Spleen (tissue), 11 donors: ENCODE results near the gene BTBD17. TPM values are rescaled to one million over a fixed set of nuclear protein-coding genes. Genes with fewer than 3 reads are reported as not detected.

Experiments
- DNase-seq: peaks from one replicate; pipeline ENCODE4 v3.0.0-alpha.2; 2020
- H3K27ac ChIP-seq, 8 donors: fragments of 200-600 bp; sonication (generic) in 7 of 8; 1 replicate in 4 of 8; 2 replicates in 4 of 8; pipeline versions ENCODE4 v1.5.0 to v1.8.0; 2016 to 2021; ENCODE audit warnings: inconsistent platforms in 4 of 8, mild to moderate bottlenecking in 4 of 8, moderate library complexity in 1 of 8
- H3K27me3 ChIP-seq, 7 donors: fragments of 200-600 bp; sonication (generic) in 6 of 7; replicated peaks in 1 of 7; 1 replicate in 4 of 7; 2 replicates in 3 of 7; pipeline versions ENCODE4 v1.5.0 to v1.8.0; 2016 to 2021; ENCODE audit warnings: inconsistent platforms in 3 of 7, mild to moderate bottlenecking in 1 of 7
- H3K36me3 ChIP-seq, 6 donors: fragments of 200-600 bp; sonication (generic) in 5 of 6; 1 replicate in 4 of 6; 2 replicates in 2 of 6; pipeline versions ENCODE4 v1.5.0 to v1.8.0; 2016 to 2021; ENCODE audit warnings: inconsistent platforms in 2 of 6
- H3K4me1 ChIP-seq, 6 donors: fragments of 200-600 bp; sonication (generic) in 5 of 6; 1 replicate in 3 of 6; 2 replicates in 3 of 6; pipeline versions ENCODE4 v1.5.0 to v1.8.0; 2016 to 2021; ENCODE audit warnings: inconsistent platforms in 3 of 6
- H3K4me3 ChIP-seq, 8 donors: fragments of 200-600 bp; sonication (generic) in 7 of 8; 1 replicate in 4 of 8; 2 replicates in 4 of 8; pipeline versions ENCODE4 v1.5.0 to v1.8.0; 2016 to 2021; ENCODE audit warnings: inconsistent platforms in 4 of 8, mild to moderate bottlenecking in 4 of 8, moderate library complexity in 2 of 8
- H3K9me3 ChIP-seq, 8 donors: fragments of 200-600 bp; sonication (generic) in 7 of 8; 1 replicate in 4 of 8; 2 replicates in 4 of 8; pipeline versions ENCODE4 v1.5.0 to v1.8.0; 2016 to 2021; ENCODE audit warnings: inconsistent platforms in 4 of 8
- POLR2A ChIP-seq, 3 donors: fragments of 450-650 bp; IDR thresholded peaks; one replicate each; pipeline ENCODE4 v1.5.1; 2017; ENCODE audit warnings: antibody characterized with exemption in 3 of 3, mild to moderate bottlenecking in 1 of 3
- POLR2AphosphoS5 ChIP-seq, 3 donors: sonication (generic); formaldehyde crosslinking; IDR thresholded peaks; one replicate each; pipeline ENCODE4 v1.5.1; 2017; ENCODE audit warnings: antibody characterized with exemption in 3 of 3
- WGBS, 5 donors: extraction: QIAGEN DNeasy Blood & Tissue Kit in 3 of 5; methylation state at CpG; one replicate each; pipeline versions ENCODE4 v1.1.5 to v1.1.7; 2013 to 2018; 5-methylcytosine and 5-hydroxymethylcytosine counted together
- intact Hi-C: fragments of 100-400 bp; cut with DNase I; formaldehyde crosslinking; loops from one replicate; pipeline ENCODE4 v1.15.0; 2023; ENCODE audit warnings: low total_unique reads
- polyA plus RNA-seq, 3 donors: library from polyadenylated mRNA; stranded (reverse); fragments of 200-250 nt; gene quantifications; one replicate each; pipeline ENCODE4 v1.2.1, GENCODE V29; 2013
- total RNA-seq, 7 donors: library from RNA; depleted of rRNA in 3 of 7; stranded (reverse); fragments of >200 nt in 3 of 7; fragmentation: NEBNext Ultra II Directional in 4 of 7; extraction: Animal tissue kit (Norgen Biotek cat#: 25700) in 4 of 7; gene quantifications; one replicate each; pipeline versions ENCODE4 v1.1.0 to v1.2.1, GENCODE V29; 2016 to 2021
- TF ChIP-seq, protein P1 (sequence below), 11 experiments: fragments of 200-600 bp in 7 of 11; fragments of 450-650 bp in 4 of 11; sonication (generic) in 4 of 11; IDR thresholded peaks in 8 of 11; conservative IDR thresholded peaks in 3 of 11; 1 replicate in 7 of 11; 2 replicates in 4 of 11; pipeline versions ENCODE4 v1.4.0 to v1.8.0; 2016 to 2021; ENCODE audit warnings: antibody characterized with exemption in 11 of 11, inconsistent platforms in 4 of 11, mild to moderate bottlenecking in 1 of 11
- donor health status: healthy with polysubstance abuse.
- donor health status: DM: no; HTN: no; CAD: no; lungs with moderate emphysema.
- donor health status: DM: no; HTN: no; CAD: no.
- donor health status: Bipolar disorder and iron deficiency.
- donor health status: healthy.
- donor health status: DM: no; HTN: no; CAD: no.
- donor health status: DM: yes; HTN: yes; CAD: no.

BTBD17 gene
- total and polyA plus RNA-seq, 10 donors = 0.06 to 0.51 TPM; not detected in 8

DNA sequence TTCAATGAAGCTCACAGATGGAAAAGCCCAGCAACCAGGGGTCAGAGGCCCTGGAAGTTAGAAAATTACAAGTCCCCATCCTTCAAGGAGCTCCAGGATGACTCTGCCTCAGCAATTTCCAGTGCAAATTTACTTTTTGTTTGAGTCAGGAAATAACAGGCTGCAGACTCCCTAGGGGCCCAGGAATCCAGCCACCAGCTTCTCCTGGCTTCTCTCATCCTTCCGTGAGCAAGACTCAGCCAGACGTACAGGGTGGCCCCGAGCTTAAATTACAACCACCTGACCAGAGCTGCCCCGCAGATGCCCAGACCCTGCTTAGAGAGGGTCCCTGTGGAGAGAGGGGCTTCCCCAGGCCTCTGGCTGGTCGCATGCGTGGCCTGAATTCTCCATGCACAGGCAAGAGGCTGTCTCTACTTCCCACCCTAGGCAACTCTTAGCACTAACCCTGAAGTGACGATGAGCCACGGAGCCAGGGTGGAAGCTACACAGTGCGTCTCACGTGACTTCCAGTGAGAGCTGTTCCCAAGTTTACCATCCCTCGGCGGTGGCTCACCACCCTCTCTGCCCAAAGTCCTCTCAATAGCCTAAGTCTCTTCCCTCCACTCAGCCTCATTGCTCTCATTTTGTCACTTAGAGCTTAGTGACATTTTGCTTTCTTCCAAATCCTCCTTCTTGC lies 32.7 kb upstream of the BTBD17 start:
- no peak overlapping the region for H3K4me3 ChIP-seq
- H3K27ac ChIP-seq = no peak overlapping the region
- H3K4me1 ChIP-seq = peaks cover 0 to 6% (median 0%) of the 10 kb centered on the region in 6 donors
- no peak for DNase-seq
- H3K36me3 ChIP-seq = no peaks in the 10 kb centered on the region
- peaks cover 0 to 3% (median 0%) of the 10 kb centered on the region in 8 donors for H3K9me3 ChIP-seq
- TF ChIP-seq POLR2AphosphoS5 (IDR thresholded peaks at IDR 0.05) (no peak), POLR2A (IDR thresholded peaks at IDR 0.05) (no peak)
- TF ChIP-seq, protein P1, sequence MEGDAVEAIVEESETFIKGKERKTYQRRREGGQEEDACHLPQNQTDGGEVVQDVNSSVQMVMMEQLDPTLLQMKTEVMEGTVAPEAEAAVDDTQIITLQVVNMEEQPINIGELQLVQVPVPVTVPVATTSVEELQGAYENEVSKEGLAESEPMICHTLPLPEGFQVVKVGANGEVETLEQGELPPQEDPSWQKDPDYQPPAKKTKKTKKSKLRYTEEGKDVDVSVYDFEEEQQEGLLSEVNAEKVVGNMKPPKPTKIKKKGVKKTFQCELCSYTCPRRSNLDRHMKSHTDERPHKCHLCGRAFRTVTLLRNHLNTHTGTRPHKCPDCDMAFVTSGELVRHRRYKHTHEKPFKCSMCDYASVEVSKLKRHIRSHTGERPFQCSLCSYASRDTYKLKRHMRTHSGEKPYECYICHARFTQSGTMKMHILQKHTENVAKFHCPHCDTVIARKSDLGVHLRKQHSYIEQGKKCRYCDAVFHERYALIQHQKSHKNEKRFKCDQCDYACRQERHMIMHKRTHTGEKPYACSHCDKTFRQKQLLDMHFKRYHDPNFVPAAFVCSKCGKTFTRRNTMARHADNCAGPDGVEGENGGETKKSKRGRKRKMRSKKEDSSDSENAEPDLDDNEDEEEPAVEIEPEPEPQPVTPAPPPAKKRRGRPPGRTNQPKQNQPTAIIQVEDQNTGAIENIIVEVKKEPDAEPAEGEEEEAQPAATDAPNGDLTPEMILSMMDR (IDR thresholded peaks at IDR 0.05 in 8 of 11, conservative IDR thresholded peaks at IDR 0.05 in 3 of 11) = no peak
- WGBS, 5 donors = 85 to 96% (median 93%) methylated on average over 11 to 12 of the region's 12 CpGs
- H3K27me3 ChIP-seq = no peaks in the 10 kb centered on the region
- intact Hi-C loops = no loop called here

DNA sequence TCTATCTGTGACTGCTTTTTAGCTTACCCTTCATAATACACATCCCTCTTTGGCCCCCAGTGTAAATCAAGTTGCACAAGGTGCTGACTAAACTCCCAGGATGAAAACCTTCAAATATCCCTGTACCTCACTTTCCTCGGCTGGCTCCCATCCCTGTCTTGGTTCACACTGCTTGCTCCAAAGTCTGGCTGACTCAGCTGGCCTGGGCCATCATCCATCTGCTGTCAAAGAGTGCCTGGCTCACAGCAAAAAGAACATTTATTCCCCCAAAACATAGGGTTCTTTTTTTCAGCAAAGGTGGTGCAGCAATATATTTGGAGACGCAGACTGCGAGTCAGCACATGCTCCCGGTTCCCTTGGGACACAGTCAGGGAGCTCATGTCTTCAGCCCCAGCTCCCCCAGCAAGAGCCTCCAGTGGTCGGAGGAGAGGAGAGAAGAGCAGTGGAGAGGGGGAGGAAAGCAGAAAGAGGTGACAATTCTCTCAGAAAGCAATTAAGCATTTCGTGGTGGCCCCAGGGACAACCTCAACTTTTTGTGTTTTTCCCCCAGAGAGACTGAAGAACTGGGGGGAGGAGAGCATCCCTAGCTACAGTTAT lies 31.8 kb upstream of the BTBD17 start:
- TF ChIP-seq POLR2AphosphoS5 (IDR thresholded peaks at IDR 0.05) = no peak
- TF ChIP-seq, protein P1 (IDR thresholded peaks at IDR 0.05 in 8 of 11, conservative IDR thresholded peaks at IDR 0.05 in 3 of 11) = no peak
- no peak for TF ChIP-seq POLR2A (IDR thresholded peaks at IDR 0.05)
- intact Hi-C loops = no loop called here
- no peak overlapping the region for H3K27ac ChIP-seq

DNA sequence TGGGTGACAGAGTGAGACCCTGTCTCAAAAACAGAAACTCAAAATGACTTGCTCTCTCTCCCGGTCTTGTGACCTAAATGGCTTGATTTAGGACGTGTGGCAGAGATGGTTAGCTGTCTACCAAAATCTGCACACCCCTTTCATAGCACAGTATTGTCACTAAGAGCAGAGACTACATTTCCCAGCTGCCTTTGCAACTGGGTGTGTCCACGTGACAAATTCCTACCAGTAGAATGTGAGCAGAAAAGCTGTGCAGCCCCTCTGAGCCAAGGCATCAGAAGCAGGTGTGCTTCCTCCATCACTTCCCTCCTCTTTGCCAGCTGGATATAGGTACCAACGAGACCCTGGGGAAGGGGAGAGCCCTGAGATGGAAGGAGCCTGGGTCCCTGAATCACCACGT lies 31.2 kb upstream of the BTBD17 start:
- 55 to 83% (median 67%) methylated on average over 5 of the region's 5 CpGs for WGBS, 5 donors
- no peak overlapping the region for H3K4me3 ChIP-seq
- no peak overlapping the region for H3K27ac ChIP-seq
- no peaks in the 10 kb centered on the region for H3K36me3 ChIP-seq
- H3K27me3 ChIP-seq = no peaks in the 10 kb centered on the region
- intact Hi-C loops = no loop called here
- DNase-seq = no peak
- peaks cover 0 to 3% (median 0%) of the 10 kb centered on the region in 8 donors for H3K9me3 ChIP-seq
- no peak for TF ChIP-seq POLR2A (IDR thresholded peaks at IDR 0.05)
- TF ChIP-seq, protein P1 (IDR thresholded peaks at IDR 0.05 in 8 of 11, conservative IDR thresholded peaks at IDR 0.05 in 3 of 11) = no peak
- no peak for TF ChIP-seq POLR2AphosphoS5 (IDR thresholded peaks at IDR 0.05)
- peaks cover 0 to 6% (median 0%) of the 10 kb centered on the region in 6 donors for H3K4me1 ChIP-seq

More for the DNA sequence above, 31.8 kb upstream of the BTBD17 start:
- H3K4me3 ChIP-seq = no peak overlapping the region
- no peak for DNase-seq
- no peaks in the 10 kb centered on the region for H3K27me3 ChIP-seq
- H3K36me3 ChIP-seq = no peaks in the 10 kb centered on the region
- peaks cover 0 to 3% (median 0%) of the 10 kb centered on the region in 8 donors for H3K9me3 ChIP-seq
- H3K4me1 ChIP-seq = peaks cover 0 to 6% (median 0%) of the 10 kb centered on the region in 6 donors
- 69 to 88% (median 74%) methylated on average over 6 of the region's 6 CpGs for WGBS, 5 donors

DNA sequence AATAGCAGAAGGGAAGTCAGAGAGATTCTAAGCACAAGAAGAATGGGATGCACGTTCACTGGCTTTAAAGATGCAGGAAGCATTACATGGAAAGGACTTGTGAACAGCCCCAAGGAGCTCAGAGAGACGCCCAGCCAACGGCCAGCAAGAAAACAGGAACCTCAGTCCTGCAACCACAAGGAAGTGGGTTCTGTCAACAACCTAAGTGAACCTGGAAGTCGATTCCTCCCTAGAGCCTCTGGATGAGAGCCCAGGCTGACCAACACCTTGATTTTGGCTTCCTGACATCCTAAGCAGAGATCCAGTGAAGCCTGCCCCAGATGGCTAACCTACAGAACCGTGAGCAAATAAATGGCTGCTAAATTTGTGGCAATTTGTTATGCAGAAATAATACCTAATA lies 30.1 kb upstream of the BTBD17 start:
- intact Hi-C loops = no loop called here
- Histone ChIP-seq H3K36me3 (no peaks in the 10 kb centered on the region), H3K9me3 (peaks cover 0 to 3% (median 0%) of the 10 kb centered on the region in 8 donors), H3K4me1 (peaks cover 0 to 6% (median 0%) of the 10 kb centered on the region in 6 donors), H3K4me3 (no peak overlapping the region), H3K27ac (no peak overlapping the region), H3K27me3 (no peaks in the 10 kb centered on the region)
- no peak for TF ChIP-seq POLR2AphosphoS5 (IDR thresholded peaks at IDR 0.05)
- TF ChIP-seq POLR2A (IDR thresholded peaks at IDR 0.05) = no peak
- TF ChIP-seq, protein P1 (IDR thresholded peaks at IDR 0.05 in 8 of 11, conservative IDR thresholded peaks at IDR 0.05 in 3 of 11) = no peak
- WGBS, 5 donors = 25 to 45% (median 31%) methylated on average over 5 of the region's 5 CpGs
- no peak for DNase-seq
